Coronary artery (tissue), 2 donors: Measurements from ENCODE around the gene UQCRFS1.
"Not testable (repeated sequence)": the region's sequence is repeated elsewhere in the genome, so short reads cannot be mapped to it uniquely, and the experiment has no call there.

Experiments used
- DNase-seq: peaks from one replicate; pipeline ENCODE4 v3.0.0-alpha.2; 2017; ENCODE audit warnings: low spot score
- H3K27ac ChIP-seq, 2 donors: fragments of 200-600 bp; sonication (generic); one replicate each; pipeline ENCODE4 v1.5.1; 2016 to 2019
- H3K4me3 ChIP-seq: fragments of 200-600 bp; sonication (generic); 2 replicates; pipeline ENCODE4 v1.5.1; 2016; ENCODE audit warnings: mild to moderate bottlenecking, moderate library complexity
- TF ChIP-seq, protein P1 (sequence below): fragments of 200-600 bp; sonication (generic); IDR thresholded peaks from one replicate; pipeline ENCODE4 v1.5.1; 2019; ENCODE audit warnings: antibody characterized with exemption

Gene UQCRFS1

DNA sequence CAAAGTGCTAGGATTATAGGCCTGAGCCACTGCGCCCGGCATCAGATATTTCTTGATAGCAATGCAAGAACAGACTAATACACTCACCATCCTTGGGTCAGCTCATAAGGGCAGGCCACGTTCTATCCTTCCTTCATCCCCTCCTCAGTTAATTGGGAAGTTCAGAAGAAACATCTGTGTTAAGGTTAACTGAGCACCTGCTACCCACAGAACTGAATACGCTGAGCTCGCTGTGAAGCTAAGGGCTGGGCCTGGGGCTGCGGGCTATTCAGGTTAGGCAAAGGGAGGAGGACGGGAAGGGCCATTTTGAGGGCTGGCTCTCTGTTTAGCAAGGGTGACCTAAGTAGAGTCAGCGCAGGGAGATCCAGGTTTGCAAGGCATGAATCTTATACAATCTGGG, 43.0 kb upstream of the UQCRFS1 start:
- no peak overlapping the region for H3K27ac ChIP-seq
- H3K4me3 ChIP-seq = no peak overlapping the region
- TF ChIP-seq, protein P1, sequence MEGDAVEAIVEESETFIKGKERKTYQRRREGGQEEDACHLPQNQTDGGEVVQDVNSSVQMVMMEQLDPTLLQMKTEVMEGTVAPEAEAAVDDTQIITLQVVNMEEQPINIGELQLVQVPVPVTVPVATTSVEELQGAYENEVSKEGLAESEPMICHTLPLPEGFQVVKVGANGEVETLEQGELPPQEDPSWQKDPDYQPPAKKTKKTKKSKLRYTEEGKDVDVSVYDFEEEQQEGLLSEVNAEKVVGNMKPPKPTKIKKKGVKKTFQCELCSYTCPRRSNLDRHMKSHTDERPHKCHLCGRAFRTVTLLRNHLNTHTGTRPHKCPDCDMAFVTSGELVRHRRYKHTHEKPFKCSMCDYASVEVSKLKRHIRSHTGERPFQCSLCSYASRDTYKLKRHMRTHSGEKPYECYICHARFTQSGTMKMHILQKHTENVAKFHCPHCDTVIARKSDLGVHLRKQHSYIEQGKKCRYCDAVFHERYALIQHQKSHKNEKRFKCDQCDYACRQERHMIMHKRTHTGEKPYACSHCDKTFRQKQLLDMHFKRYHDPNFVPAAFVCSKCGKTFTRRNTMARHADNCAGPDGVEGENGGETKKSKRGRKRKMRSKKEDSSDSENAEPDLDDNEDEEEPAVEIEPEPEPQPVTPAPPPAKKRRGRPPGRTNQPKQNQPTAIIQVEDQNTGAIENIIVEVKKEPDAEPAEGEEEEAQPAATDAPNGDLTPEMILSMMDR = no peak
- peak; percentile 11 for DNase-seq

DNA sequence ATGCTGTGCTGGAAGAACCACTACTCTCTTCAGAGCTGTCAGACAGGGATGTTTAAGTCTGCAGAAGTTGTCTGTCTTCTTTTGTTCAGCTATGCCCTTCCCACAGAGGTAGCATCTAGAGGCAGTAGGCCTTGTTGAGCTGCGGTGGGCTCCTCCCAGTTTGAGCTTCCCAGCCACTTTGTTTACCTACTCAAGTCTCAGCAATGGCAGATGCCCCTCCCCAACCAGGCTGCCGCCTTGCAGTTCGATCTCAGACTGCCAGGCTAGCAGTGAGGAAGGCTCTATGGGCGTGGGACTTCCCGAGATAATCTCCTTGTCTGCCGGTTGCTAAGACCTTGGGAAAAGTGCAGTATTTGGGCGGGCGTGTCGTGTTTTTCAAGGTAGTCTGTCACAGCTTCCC, 42.1 kb upstream of the UQCRFS1 start:
- Histone ChIP-seq H3K4me3 (no peak overlapping the region), H3K27ac (no peak overlapping the region)
- DNase-seq = peak; percentile 31
- TF ChIP-seq, protein P1 = no peak

DNA sequence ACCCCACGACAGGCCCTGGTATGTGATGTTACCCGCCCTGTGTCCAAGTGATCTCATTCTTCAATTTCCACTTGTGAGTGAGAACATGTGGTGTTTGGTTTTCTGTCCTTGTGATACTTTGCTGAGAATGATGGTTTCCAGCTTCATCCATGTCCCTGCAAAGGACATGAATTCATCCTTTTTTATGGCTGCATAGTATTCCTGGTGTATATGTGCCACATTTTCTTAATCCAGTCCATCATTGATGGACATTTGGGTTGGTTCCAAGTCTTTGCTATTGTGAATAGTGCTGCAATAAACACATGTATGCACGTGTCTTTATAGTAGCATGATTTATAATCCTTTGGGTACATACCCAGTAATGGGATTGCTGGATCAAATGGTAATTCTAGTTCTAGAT, 36.8 kb upstream of the UQCRFS1 start:
- not testable (repeated sequence) for H3K27ac ChIP-seq, DNase-seq, H3K4me3 ChIP-seq

DNA sequence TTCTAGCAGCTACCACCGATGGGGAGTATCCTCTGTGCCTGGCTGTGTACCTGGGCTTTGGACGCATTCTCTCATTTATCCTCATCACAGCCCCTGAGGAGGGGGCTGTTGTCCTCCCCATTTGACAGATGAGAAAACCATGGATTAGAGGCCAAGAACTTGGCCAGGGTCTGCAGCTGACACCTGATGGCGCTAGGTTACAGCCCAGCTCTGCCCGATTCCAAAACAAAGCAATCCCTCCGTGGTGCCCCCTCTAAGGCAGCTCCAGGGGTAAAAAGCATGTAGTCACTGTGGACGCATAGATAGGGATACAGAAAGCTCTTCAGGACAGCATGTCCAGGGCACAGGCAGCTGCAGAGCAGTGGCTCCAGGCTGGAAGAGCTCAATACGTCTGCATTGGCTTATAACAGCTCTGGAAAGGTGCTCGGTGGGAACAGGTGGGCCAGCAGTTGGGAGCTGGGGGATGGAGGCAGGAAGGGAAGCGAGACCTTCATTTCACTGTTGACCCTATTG, 35.4 kb upstream of the UQCRFS1 start:
- Histone ChIP-seq H3K27ac (no peak overlapping the region), H3K4me3 (no peak overlapping the region)
- no peak for DNase-seq
- TF ChIP-seq, protein P1 = no peak

DNA sequence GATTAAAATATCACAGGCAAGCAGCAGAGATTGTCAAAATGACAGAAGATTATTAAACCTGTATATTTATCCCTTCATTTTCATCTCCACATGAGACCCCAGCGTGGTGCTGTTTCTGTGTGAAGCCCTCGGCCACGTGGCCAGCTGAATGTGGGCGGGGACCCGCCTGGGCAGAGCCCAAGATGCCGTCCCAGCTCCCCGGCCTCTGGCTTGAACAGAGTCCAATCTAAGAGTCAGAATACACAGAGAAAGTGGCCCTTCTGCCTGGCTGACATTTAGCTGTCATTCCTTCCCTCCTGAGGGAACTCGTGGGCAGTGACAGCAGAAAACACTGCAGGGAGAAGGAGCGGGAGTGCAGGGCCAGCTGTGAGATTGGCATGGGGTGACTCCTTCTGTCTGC, 34.9 kb upstream of the UQCRFS1 start:
- TF ChIP-seq, protein P1 = no peak
- no peak overlapping the region for H3K4me3 ChIP-seq
- DNase-seq = peak; percentile 33
- H3K27ac ChIP-seq = no peak overlapping the region

DNA sequence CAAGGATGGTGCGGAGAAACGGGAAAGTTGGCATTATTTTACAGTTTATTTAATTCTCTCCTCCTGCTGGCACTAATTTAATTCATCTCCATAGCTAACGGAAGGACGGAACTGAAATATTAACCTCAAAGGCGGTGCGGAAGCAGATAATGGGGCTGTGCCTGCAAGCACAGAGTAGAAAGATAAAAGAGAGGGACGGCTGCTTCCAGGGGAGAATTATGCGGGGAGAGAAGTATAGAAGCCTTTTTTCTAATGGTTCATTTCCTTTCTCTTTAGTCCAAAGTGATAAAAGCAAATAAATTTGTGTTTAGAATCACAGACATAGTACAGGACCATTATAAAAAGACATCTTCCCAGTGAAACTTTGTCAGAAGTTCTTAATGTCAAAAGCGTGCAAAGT, 34.5 kb upstream of the UQCRFS1 start:
- TF ChIP-seq, protein P1 = no peak
- H3K27ac ChIP-seq = no peak overlapping the region
- no peak for DNase-seq
- H3K4me3 ChIP-seq = no peak overlapping the region

DNA sequence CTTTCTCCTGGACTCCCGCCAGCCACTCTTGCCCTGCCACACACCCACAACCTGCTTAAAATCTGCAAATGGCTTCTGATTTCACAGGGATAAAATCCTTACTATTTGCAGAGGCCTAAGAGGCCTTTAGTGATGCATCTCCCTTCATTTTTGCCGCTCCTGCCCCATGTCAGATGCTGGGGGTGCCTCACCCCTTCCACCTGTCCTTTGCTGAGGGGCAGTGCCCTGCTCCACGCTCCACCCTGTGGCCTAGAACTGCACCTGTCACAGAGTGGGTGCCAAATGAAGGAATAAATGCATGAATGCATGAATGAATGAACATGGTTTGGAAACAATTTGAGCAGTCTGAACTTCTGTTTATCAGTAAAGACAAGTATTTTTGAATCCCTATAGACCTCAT, 34.1 kb upstream of the UQCRFS1 start:
- no peak overlapping the region for H3K27ac ChIP-seq
- DNase-seq = peak; percentile 12
- H3K4me3 ChIP-seq = no peak overlapping the region
- TF ChIP-seq, protein P1 = no peak

DNA sequence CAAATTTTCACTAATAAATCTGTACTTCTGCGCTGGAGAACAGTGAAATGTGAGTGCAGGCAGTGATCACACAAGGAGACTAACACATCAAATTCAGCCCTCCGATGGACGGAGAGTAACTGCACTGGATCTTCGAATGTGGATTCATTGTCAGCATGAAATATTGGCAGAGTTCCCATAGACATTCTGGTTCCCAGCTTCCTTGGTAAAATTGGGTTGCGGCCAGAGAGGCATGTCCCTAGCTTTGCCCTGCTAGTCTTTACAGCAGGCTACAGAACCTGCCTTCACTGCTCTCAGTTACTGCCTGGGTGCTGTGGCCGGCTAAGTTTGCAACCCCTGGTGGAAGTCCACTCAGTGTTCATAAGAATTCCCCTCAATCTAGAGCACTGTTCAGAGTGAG, 32.3 kb upstream of the UQCRFS1 start:
- Histone ChIP-seq H3K27ac (no peak overlapping the region), H3K4me3 (no peak overlapping the region)
- TF ChIP-seq, protein P1 = no peak
- peak; percentile 17 for DNase-seq
